Loucy (cell line): ENCODE data around the gene ZYG11A.

Experiments
- H2AFZ ChIP-seq: fragments of 200-600 bp; sonication (generic); 2 replicates; pipeline ENCODE4 v1.6.0; 2016; ENCODE audit warnings: antibody characterized with exemption, mild to moderate bottlenecking, low read length, moderate library complexity
- H3F3A ChIP-seq: fragments of 200-600 bp; 2 replicates; pipeline ENCODE4 v1.6.0; 2016; ENCODE audit warnings: antibody characterized with exemption, low read depth, mild to moderate bottlenecking
- H3K27me3 ChIP-seq: fragments of 200-600 bp; sonication (generic); 2 replicates; pipeline ENCODE4 v1.6.1; 2014; ENCODE audit warnings: low read length, mild to moderate bottlenecking; ENCODE audit not compliant: insufficient read depth, poor library complexity, severe bottlenecking
- H3K36me3 ChIP-seq: fragments of 200-600 bp; sonication (generic); 2 replicates; pipeline ENCODE4 v1.6.1; 2016; ENCODE audit warnings: low read length; ENCODE audit not compliant: insufficient read depth
- H3K4me1 ChIP-seq: fragments of 200-600 bp; sonication (generic); 2 replicates; pipeline ENCODE4 v1.5.1; 2014; ENCODE audit warnings: low read length, mild to moderate bottlenecking; ENCODE audit not compliant: insufficient read depth, poor library complexity, severe bottlenecking
- H3K4me2 ChIP-seq: fragments of 200-600 bp; sonication (generic); 2 replicates; pipeline ENCODE4 v1.6.0; 2014; ENCODE audit warnings: antibody characterized with exemption, low read length, low read depth, mild to moderate bottlenecking; ENCODE audit not compliant: poor library complexity, severe bottlenecking
- H3K4me3 ChIP-seq: fragments of 200-600 bp; sonication (generic); 2 replicates; pipeline ENCODE4 v1.5.1; 2014; ENCODE audit warnings: low read length, mild to moderate bottlenecking, mixed read lengths; ENCODE audit not compliant: poor library complexity, severe bottlenecking
- H3K79me2 ChIP-seq: fragments of 200-600 bp; sonication (generic); 2 replicates; pipeline ENCODE4 v1.6.1; 2014; ENCODE audit warnings: low read length; ENCODE audit not compliant: insufficient read depth
- H3K9ac ChIP-seq: fragments of 200-600 bp; sonication (generic); 2 replicates; pipeline ENCODE4 v1.6.0; 2014; ENCODE audit warnings: mild to moderate bottlenecking, low read depth, low read length, moderate library complexity; ENCODE audit not compliant: poor library complexity, severe bottlenecking
- H3K9me2 ChIP-seq: fragments of 200-600 bp; sonication (generic); replicated peaks from 2 replicates; pipeline ENCODE4 v1.6.1; 2016; ENCODE audit warnings: low read depth, low read length, mixed read lengths
- H3K9me3 ChIP-seq: fragments of 200-600 bp; sonication (generic); 2 replicates; pipeline ENCODE4 v1.6.1; 2014; ENCODE audit warnings: mild to moderate bottlenecking, antibody characterized with exemption, low read length, low read depth; ENCODE audit not compliant: insufficient read depth
- H4K20me1 ChIP-seq: fragments of 200-600 bp; sonication (generic); 2 replicates; pipeline ENCODE4 v1.6.0; 2014; ENCODE audit warnings: antibody characterized with exemption, low read length, mild to moderate bottlenecking; ENCODE audit not compliant: insufficient read depth, poor library complexity, severe bottlenecking
- CTCF ChIP-seq: fragments of 200-600 bp; sonication (generic); conservative IDR thresholded peaks from 2 replicates; pipeline ENCODE4 v1.5.1; 2014; ENCODE audit warnings: mild to moderate bottlenecking, antibody characterized with exemption, low read length
- EZH2phosphoT487 ChIP-seq: fragments of 200-600 bp; IDR thresholded peaks from 2 replicates; pipeline ENCODE4 v1.6.1; 2018; ENCODE audit warnings: antibody characterized with exemption, mild to moderate bottlenecking, moderate library complexity, borderline replicate concordance

Gene ZYG11A

GRCh38 chr1:52943876-52944416 is 101.4 kb downstream of the ZYG11A start:
- H3K9me2 ChIP-seq: no peaks in the 10 kb centered on the region
- no peaks in the 10 kb centered on the region for H3K4me1 ChIP-seq
- no peaks in the 10 kb centered on the region for H4K20me1 ChIP-seq
- no peak overlapping the region for H3K4me3 ChIP-seq
- H3K27me3 ChIP-seq: no peaks in the 10 kb centered on the region
- H3K9ac ChIP-seq: no peak overlapping the region
- H3K9me3 ChIP-seq: no peaks in the 10 kb centered on the region
- H3F3A ChIP-seq: no peaks in the 10 kb centered on the region
- H2AFZ ChIP-seq: no peak overlapping the region
- no peak overlapping the region for H3K4me2 ChIP-seq
- TF ChIP-seq CTCF: no peak
- TF ChIP-seq EZH2phosphoT487: no peak
- H3K79me2 ChIP-seq: no peaks in the 10 kb centered on the region
- no peaks in the 10 kb centered on the region for H3K36me3 ChIP-seq

GRCh38 chr1:52944566-52944965 is 102.0 kb downstream of the ZYG11A start:
- Histone ChIP-seq H2AFZ (no peak overlapping the region), H3K9me2 (no peaks in the 10 kb centered on the region), H3K4me1 (no peaks in the 10 kb centered on the region), H3K36me3 (no peaks in the 10 kb centered on the region), H4K20me1 (no peaks in the 10 kb centered on the region), H3K79me2 (no peaks in the 10 kb centered on the region), H3F3A (no peaks in the 10 kb centered on the region), H3K9me3 (no peaks in the 10 kb centered on the region), H3K27me3 (no peaks in the 10 kb centered on the region), H3K4me2 (no peak overlapping the region), H3K9ac (no peak overlapping the region), H3K4me3 (no peak overlapping the region)
- TF ChIP-seq EZH2phosphoT487 (no peak), CTCF (no peak)
